HG03342 (cell line): ENCODE results near the gene MSL1.
A peak's percentile ranks its signal among the peaks of the same experiment; 100 is the strongest.

Source experiments
- ATAC-seq: cut with Tn5 transposase; IDR thresholded peaks from one replicate; pipeline ENCODE4 v1.9.1; 2021; ENCODE audit warnings: mild to moderate bottlenecking, moderate library complexity; ENCODE audit not compliant: unreplicated experiment

The MSL1 gene

GRCh38 chr17:40104594-40105486 lies 16.9 kb upstream of the MSL1 start:
- no peak for ATAC-seq

- ATAC-seq = no peak
Observed at GRCh38 chr17:40105861-40106759, 15.7 kb upstream of the MSL1 start.

GRCh38 chr17:40106760-40107521 lies 14.8 kb upstream of the MSL1 start:
- no peak for ATAC-seq

- ATAC-seq = no peak
Observed at GRCh38 chr17:40107522-40108174, 14.1 kb upstream of the MSL1 start.

GRCh38 chr17:40108970-40109824 lies 12.6 kb upstream of the MSL1 start:
- ATAC-seq = no peak

GRCh38 chr17:40110026-40110845 lies 11.5 kb upstream of the MSL1 start:
- no peak for ATAC-seq

- ATAC-seq = peak; percentile 46
Observed at GRCh38 chr17:40111221-40112128, 10.3 kb upstream of the MSL1 start.

GRCh38 chr17:40112191-40112711 lies 9.5 kb upstream of the MSL1 start:
- no peak for ATAC-seq

GRCh38 chr17:40112718-40113109 lies 9.1 kb upstream of the MSL1 start:
- no peak for ATAC-seq

- ATAC-seq = peak; percentile 65
Observed at GRCh38 chr17:40113110-40113906, 8.5 kb upstream of the MSL1 start.

- no peak for ATAC-seq
Observed at GRCh38 chr17:40113907-40114245, 7.9 kb upstream of the MSL1 start.

- ATAC-seq = no peak
Observed at GRCh38 chr17:40115101-40115436, 6.7 kb upstream of the MSL1 start.

GRCh38 chr17:40122136-40122998 lies 596 bp downstream of the MSL1 start:
- ATAC-seq = peak; percentile 33

GRCh38 chr17:40122999-40123810 lies 1.4 kb downstream of the MSL1 start:
- peak; percentile 6 for ATAC-seq

- no peak for ATAC-seq
Observed at GRCh38 chr17:40123811-40124114, 2.0 kb downstream of the MSL1 start.
